ENCODE data around the gene NEDD4L.

- TF ChIP-seq CTCF (IDR thresholded peaks at IDR 0.05; ENCODE audit: low read depth, low read length), result no peak
- TF ChIP-seq POLR2A (IDR thresholded peaks at IDR 0.05; ENCODE audit: extremely low read depth, insufficient read length), result no peak
- TF ChIP-seq, protein P1, sequence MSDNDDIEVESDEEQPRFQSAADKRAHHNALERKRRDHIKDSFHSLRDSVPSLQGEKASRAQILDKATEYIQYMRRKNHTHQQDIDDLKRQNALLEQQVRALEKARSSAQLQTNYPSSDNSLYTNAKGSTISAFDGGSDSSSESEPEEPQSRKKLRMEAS (IDR thresholded peaks at IDR 0.05; ENCODE audit: low read depth, low read length), result no peak
Measured at GRCh38 chr18:58393295-58393694, 349.3 kb downstream of the NEDD4L start.
